Bronchial epithelial cell (primary cell): ENCODE data around the gene ARRB1. TPM values are rescaled to one million over a fixed set of nuclear protein-coding genes. Genes with fewer than 3 reads are reported as not detected.

Source experiments
- DNase-seq: peaks from one replicate; pipeline ENCODE4 v3.0.0-alpha.2; 2010; ENCODE audit warnings: low read depth
- FAIRE-seq: peaks from 2 replicates; lab custom pipeline; 2011; peaks lifted over from hg19 to GRCh38; lab: Jason Lieb, UNC
- H3K27me3 ChIP-seq: 2 replicates; pipeline ENCODE4 v1.5.1; 2011; ENCODE audit warnings: low read length; ENCODE audit not compliant: control insufficient read depth, insufficient read depth
- H3K36me3 ChIP-seq: 2 replicates; pipeline ENCODE4 v1.5.1; 2011; ENCODE audit warnings: low read length; ENCODE audit not compliant: control insufficient read depth, insufficient read depth
- H3K4me3 ChIP-seq: 2 replicates; pipeline ENCODE4 v1.5.1; 2011; ENCODE audit warnings: mild to moderate bottlenecking, low read depth, low read length, control low read depth
- total RNA-seq: library from RNA; depleted of rRNA; stranded (reverse); fragments of >200 nt; gene quantifications from 2 replicates; pipeline ENCODE4 v1.2.1, GENCODE V29; 2014
- TF ChIP-seq, protein P1 (sequence below): IDR thresholded peaks from 2 replicates; pipeline ENCODE4 v1.5.1; 2011; ENCODE audit warnings: mild to moderate bottlenecking, moderate library complexity, low read length, control low read depth, inconsistent platforms; ENCODE audit not compliant: insufficient read depth, severe bottlenecking

Gene ARRB1
- total RNA-seq, 1 donor from 2014 or later = 0.26 TPM

DNA sequence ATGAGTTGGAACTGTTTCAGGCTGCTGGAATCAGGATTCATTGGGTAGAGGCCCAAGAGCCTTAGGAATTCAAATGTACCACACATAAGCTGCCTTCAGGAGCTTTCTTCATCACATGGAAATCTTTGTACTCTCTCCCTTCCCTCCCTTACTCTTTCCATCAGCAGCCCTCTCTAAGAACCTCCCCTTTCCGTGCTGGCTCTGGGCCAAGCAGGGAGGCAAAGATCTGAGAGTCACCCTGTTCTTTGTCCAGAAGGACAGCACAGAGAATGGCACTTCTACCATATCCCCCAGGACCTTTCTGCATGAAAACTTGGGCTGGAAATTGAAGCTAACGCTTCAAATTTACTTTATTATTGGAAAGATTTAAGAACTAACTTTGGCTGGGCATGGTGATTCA is 131.6 kb downstream of the ARRB1 start:
- no peak overlapping the region for H3K4me3 ChIP-seq
- no peak for DNase-seq
- FAIRE-seq = no peak
- no peaks in the 10 kb centered on the region for H3K36me3 ChIP-seq
- TF ChIP-seq, protein P1, sequence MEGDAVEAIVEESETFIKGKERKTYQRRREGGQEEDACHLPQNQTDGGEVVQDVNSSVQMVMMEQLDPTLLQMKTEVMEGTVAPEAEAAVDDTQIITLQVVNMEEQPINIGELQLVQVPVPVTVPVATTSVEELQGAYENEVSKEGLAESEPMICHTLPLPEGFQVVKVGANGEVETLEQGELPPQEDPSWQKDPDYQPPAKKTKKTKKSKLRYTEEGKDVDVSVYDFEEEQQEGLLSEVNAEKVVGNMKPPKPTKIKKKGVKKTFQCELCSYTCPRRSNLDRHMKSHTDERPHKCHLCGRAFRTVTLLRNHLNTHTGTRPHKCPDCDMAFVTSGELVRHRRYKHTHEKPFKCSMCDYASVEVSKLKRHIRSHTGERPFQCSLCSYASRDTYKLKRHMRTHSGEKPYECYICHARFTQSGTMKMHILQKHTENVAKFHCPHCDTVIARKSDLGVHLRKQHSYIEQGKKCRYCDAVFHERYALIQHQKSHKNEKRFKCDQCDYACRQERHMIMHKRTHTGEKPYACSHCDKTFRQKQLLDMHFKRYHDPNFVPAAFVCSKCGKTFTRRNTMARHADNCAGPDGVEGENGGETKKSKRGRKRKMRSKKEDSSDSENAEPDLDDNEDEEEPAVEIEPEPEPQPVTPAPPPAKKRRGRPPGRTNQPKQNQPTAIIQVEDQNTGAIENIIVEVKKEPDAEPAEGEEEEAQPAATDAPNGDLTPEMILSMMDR = no peak
- H3K27me3 ChIP-seq = no peaks in the 10 kb centered on the region

DNA sequence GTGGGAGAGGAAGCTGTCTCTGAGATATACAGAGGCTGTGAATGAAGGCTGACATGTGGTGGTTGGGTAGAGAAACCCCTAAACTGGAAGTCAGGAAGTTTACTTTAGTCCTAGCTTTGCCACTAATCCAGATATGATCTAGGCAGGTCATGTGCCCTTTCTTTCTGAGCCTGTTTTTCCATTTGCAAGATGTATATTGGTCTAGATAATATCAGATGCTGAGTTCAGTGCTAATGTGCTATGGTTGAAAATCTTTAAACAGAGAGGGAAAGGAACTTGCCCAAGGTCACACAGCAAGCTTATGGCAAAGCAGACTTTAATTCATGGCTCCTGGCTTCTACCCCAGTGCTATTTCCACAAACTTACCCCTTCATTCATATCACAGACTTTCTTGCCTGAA is 136.6 kb downstream of the ARRB1 start:
- Histone ChIP-seq H3K4me3 (no peak overlapping the region), H3K27me3 (no peaks in the 10 kb centered on the region), H3K36me3 (no peaks in the 10 kb centered on the region)
- FAIRE-seq (peak; percentile 83), DNase-seq (no peak)
- TF ChIP-seq, protein P1 = no peak

DNA sequence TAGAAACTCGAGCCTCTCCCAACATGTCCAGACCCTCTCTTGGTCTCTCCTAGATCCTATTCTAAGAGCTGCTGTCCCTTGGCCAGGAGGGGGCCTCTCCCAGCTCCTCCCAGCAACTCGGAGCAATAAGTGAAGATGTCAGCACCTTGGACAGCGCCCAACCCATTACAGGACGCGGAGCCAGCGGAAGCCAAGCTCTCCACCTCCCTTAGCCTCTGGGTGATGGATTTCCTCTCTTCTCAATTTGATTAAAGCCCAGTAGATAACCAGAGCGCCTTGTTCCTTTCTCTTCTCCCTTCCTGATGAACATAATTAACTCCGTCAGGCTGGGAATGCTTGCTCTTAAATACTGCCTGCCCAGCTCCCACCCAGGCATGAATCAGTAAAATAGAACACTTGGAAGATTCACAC is 137.0 kb downstream of the ARRB1 start:
- Histone ChIP-seq H3K36me3 (no peaks in the 10 kb centered on the region), H3K4me3 (no peak overlapping the region), H3K27me3 (no peaks in the 10 kb centered on the region)
- DNase-seq (peak; percentile 48), FAIRE-seq (peak; percentile 50)
- TF ChIP-seq, protein P1 = peak; percentile 23

Other genes with a start within 250 kb of the ARRB1 start
- not detected in 2 replicates for gene SLCO2B1, start 200.6 kb downstream of the ARRB1 start, total RNA-seq
- not detected in 2 replicates for gene TPBGL, start 110.9 kb downstream of the ARRB1 start, total RNA-seq
- 5,315 and 7,110 TPM in 2 replicates for gene RPS3, start 47.9 kb upstream of the ARRB1 start, total RNA-seq
- gene KLHL35, start 81.5 kb upstream of the ARRB1 start, total RNA-seq = 0.79 and 1.0 TPM in 2 replicates
- gene GDPD5, start 174.3 kb upstream of the ARRB1 start, total RNA-seq = 0.13 and 2.1 TPM in 2 replicates
- gene SERPINH1, start 210.6 kb upstream of the ARRB1 start, total RNA-seq = 80.8 and 86.9 TPM in 2 replicates